Right lobe of liver (tissue), 6 donors: ENCODE data around the gene BBS2. TPM values are rescaled to one million over a fixed set of nuclear protein-coding genes. Genes with fewer than 3 reads are reported as not detected.

Experiments
- ATAC-seq, 4 donors: fragments of 200-7000 bp; cut with Tn5 transposase; one replicate each; pipeline ENCODE4 v1.9.1; 2020; ENCODE audit warnings: mild to moderate bottlenecking in 4 of 4, moderate library complexity in 4 of 4
- DNase-seq, 3 donors: peaks; one replicate each; pipeline ENCODE4 v3.0.0-alpha.2; 2020
- H3K27ac ChIP-seq, 3 donors: fragments of 200-600 bp; one replicate each; pipeline ENCODE4 v1.8.0; 2022
- H3K27me3 ChIP-seq, 2 donors: fragments of 200-600 bp; one replicate each; pipeline ENCODE4 v1.8.0; 2022
- H3K36me3 ChIP-seq, 4 donors: fragments of 200-600 bp; sonication (generic) in 1 of 4; one replicate each; pipeline versions ENCODE4 v1.5.1 to v1.8.0; 2017 to 2022; ENCODE audit warnings: control low read depth in 1 of 4
- H3K4me1 ChIP-seq, 4 donors: fragments of 200-600 bp; sonication (generic) in 1 of 4; one replicate each; pipeline versions ENCODE4 v1.5.1 to v1.8.0; 2017 to 2022; ENCODE audit warnings: control low read depth in 1 of 4
- H3K4me3 ChIP-seq, 3 donors: fragments of 200-600 bp; one replicate each; pipeline ENCODE4 v1.8.0; 2022
- H3K9me3 ChIP-seq, 4 donors: fragments of 200-600 bp; sonication (generic) in 1 of 4; one replicate each; pipeline versions ENCODE4 v1.5.1 to v1.8.0; 2017 to 2022; ENCODE audit warnings: control low read depth in 1 of 4
- CTCF ChIP-seq, 4 donors: fragments of 200-600 bp in 3 of 4; fragments of 450-650 bp in 1 of 4; IDR thresholded peaks; one replicate each; pipeline versions ENCODE4 v1.5.1 to v1.8.0; 2016 to 2022; ENCODE audit warnings: antibody characterized with exemption in 4 of 4, mild to moderate bottlenecking in 2 of 4
- POLR2A ChIP-seq: fragments of 450-650 bp; IDR thresholded peaks from one replicate; pipeline ENCODE4 v1.6.1; 2017; ENCODE audit warnings: antibody characterized with exemption, mild to moderate bottlenecking
- WGBS: methylation state at CpG from one replicate; pipeline ENCODE4 v1.1.6; 2018; ENCODE audit warnings: low coverage, low lambda C conversion rate; ENCODE audit not compliant: insufficient coverage; ENCODE audit errors: missing lambda C conversion rate; 5-methylcytosine and 5-hydroxymethylcytosine counted together
- intact Hi-C, 2 donors: fragments of 100-400 bp; cut with DNase I; formaldehyde crosslinking; loops; one replicate each; pipeline versions ENCODE4 v1.11.2 to v1.14.1; 2022
- total RNA-seq, 6 experiments: library from RNA; depleted of rRNA in 2 of 6; stranded (reverse); fragments of >200 nt in 2 of 6; fragmentation: NEBNext Ultra II Directional in 3 of 6; extraction: Animal tissue kit (Norgen Biotek cat#: 25700) in 3 of 6; gene quantifications; one replicate each; pipeline versions ENCODE4 v1.1.0 to v1.2.4, GENCODE V29; 2016 to 2023
- donor health status: DM: no; HTN: yes; CAD: no.
- donor health status: DM: no; HTN: no; CAD: no.
- donor health status: DM: no; HTN: no; CAD: no.
- donor health status: DM: no; HTN: yes; CAD: no.
- donor health status: DM: no; HTN: yes; CAD: no.

Gene BBS2
- total RNA-seq, 6 experiments from 2014 or later = 5.6 to 18.4 (median 10.5) TPM

- Histone ChIP-seq H3K36me3 (peaks cover 0 to 23% (median 10%) of the 10 kb centered on the region in 4 donors), H3K27ac (no peak overlapping the region)
- WGBS = 71% methylated on average over 6 of the region's 7 CpGs
Observed at GRCh38 chr16:56480776-56481467, 38.9 kb downstream of the BBS2 start.

DNA sequence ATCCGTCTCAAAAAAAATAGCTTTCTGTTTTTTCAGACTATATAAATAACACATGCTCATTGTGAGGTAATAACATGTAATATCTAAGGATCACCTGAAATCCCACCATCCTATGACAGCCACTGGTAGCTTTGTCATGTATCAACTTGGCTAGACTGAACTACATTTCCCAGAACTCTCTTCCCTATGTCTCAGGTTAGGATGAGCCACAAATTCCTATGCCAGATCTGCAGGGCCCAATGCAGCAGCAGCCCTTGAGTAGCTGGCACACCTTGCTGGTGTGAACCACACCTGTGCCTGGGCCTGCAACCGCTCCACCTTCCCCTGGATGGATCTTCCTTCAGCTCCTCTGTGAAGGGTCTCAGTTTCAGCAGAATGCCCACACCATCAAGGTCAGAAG lies 40.4 kb downstream of the BBS2 start:
- TF ChIP-seq CTCF (IDR thresholded peaks at IDR 0.05) (no peak), POLR2A (no peak)
- no peaks in the 10 kb centered on the region for H3K4me1 ChIP-seq

More at GRCh38 chr16:56480776-56481467, 38.9 kb downstream of the BBS2 start:
- H3K9me3 ChIP-seq = no peaks in the 10 kb centered on the region
- intact Hi-C loops = no loop called here
- DNase-seq (no peak), ATAC-seq (no peak)
- H3K4me1 ChIP-seq = no peaks in the 10 kb centered on the region
- TF ChIP-seq POLR2A = no peak
- no peak for TF ChIP-seq CTCF (IDR thresholded peaks at IDR 0.05)
- no peak overlapping the region for H3K4me3 ChIP-seq
- H3K27me3 ChIP-seq = no peaks in the 10 kb centered on the region

DNA sequence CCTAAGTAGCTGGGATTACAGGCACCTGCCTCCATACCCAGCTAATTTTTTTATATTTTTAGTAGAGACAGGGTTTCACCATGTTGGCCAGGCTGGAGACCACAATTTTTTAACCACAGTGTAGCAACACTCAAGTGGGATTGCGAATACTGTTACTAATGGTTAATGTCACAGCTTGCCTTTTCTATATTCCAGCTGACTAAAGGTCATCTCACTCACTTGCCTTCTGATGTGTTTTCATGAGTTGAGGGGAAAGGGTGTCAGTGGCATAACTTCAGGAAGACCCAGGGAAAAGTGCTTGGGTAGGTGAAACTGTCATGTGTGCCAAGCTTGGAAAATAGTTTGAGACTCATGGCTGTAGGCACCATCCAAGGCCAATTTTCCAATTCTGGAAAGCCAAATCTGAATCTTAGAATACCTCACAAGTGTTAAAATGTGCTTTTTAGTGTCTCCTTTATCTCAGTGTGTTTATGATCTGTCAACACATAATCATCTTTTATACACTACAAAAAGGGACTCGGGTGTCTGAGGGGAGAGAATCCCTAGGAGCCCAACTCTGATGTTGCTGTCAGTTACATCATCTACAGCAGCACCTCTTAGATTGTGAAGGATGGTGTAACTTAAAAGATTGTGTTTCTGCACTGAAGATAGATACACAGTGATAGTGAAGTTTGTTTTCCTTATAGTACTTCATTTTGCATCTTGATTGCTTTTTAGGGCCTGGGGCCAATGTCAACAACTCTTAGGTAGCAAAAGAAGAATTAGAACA lies 41.4 kb downstream of the BBS2 start:
- DNase-seq (no peak), ATAC-seq (no peak)
- no peaks in the 10 kb centered on the region for H3K4me1 ChIP-seq
- H3K36me3 ChIP-seq = peaks cover 0 to 48% (median 19%) of the 10 kb centered on the region in 4 donors
- H3K9me3 ChIP-seq = no peaks in the 10 kb centered on the region
- no peaks in the 10 kb centered on the region for H3K27me3 ChIP-seq
- intact Hi-C loops = no loop called here
- no peak for TF ChIP-seq CTCF (IDR thresholded peaks at IDR 0.05)
- no peak for TF ChIP-seq POLR2A
- 81% methylated on average over 2 of the region's 2 CpGs for WGBS
- no peak overlapping the region for H3K27ac ChIP-seq
- H3K4me3 ChIP-seq = no peak overlapping the region

More for the DNA sequence above, 40.4 kb downstream of the BBS2 start:
- Histone ChIP-seq H3K9me3 (no peaks in the 10 kb centered on the region), H3K4me3 (no peak overlapping the region), H3K36me3 (peaks cover 0 to 38% (median 19%) of the 10 kb centered on the region in 4 donors), H3K27me3 (no peaks in the 10 kb centered on the region), H3K27ac (no peak overlapping the region)
- WGBS = 100% methylated on average over 1 of the region's 2 CpGs
- ATAC-seq = no peak
- no peak for DNase-seq
- intact Hi-C loops = no loop called here

- Histone ChIP-seq H3K27ac (no peak overlapping the region), H3K36me3 (peaks cover 0 to 60% (median 21%) of the 10 kb centered on the region in 4 donors), H3K4me1 (no peaks in the 10 kb centered on the region), H3K4me3 (no peak overlapping the region), H3K27me3 (no peaks in the 10 kb centered on the region), H3K9me3 (no peaks in the 10 kb centered on the region)
- WGBS = 89% methylated on average over 2 of the region's 2 CpGs
- intact Hi-C loops = no loop called here
- no peak for TF ChIP-seq POLR2A
- no peak for TF ChIP-seq CTCF (IDR thresholded peaks at IDR 0.05)
- ATAC-seq = peak in 2 of 4 donors; percentile 44 to 75
- DNase-seq = no peak
Observed at GRCh38 chr16:56477096-56477878, 42.5 kb downstream of the BBS2 start.
